C4-2B (cell line): Measurements from ENCODE around the gene TRIM64.
"Not testable (repeated sequence)": the region's sequence is repeated elsewhere in the genome, so short reads cannot be mapped to it uniquely, and the experiment has no call there.

Source experiments
- H3K27ac ChIP-seq: fragments of 450-650 bp; 2 replicates; pipeline ENCODE4 v1.5.1; 2017
- CTCF ChIP-seq: fragments of 450-650 bp; conservative IDR thresholded peaks from 2 replicates; pipeline ENCODE4 v1.5.1; 2017; ENCODE audit warnings: mild to moderate bottlenecking
- ZFX ChIP-seq: fragments of 450-650 bp; IDR thresholded peaks from 2 replicates; pipeline ENCODE4 v1.6.1; 2017

The TRIM64 gene

GRCh38 chr11:89965737-89966136 lies at the start of gene TRIM64:
Gene TRIM64 (plus strand): TSS chr11:89966037. CDS start chr11:89968504, 2,467 bp downstream.
- not testable (repeated sequence) for H3K27ac ChIP-seq

- TF ChIP-seq CTCF (no peak), ZFX (no peak)
- H3K27ac ChIP-seq, result no peak within 1 kb of the TSS
These were observed 43.6 kb upstream of the TRIM64 start, which contains the start of gene TRIM49D1 for GRCh38 chr11:89922195-89922660. Gene TRIM49D1 (minus strand): TSS chr11:89922245. CDS start chr11:89917710, 4,535 bp downstream.

GRCh38 chr11:89923764-89924163 lies 42.1 kb upstream of the TRIM64 start, which contains the start of gene TRIM49D2:
Gene TRIM49D2 (plus strand): TSS chr11:89924064. CDS start chr11:89926762, 2,698 bp downstream.
- not testable (repeated sequence) for H3K27ac ChIP-seq

GRCh38 chr11:89960833-89961232 lies 5.0 kb upstream of the TRIM64 start:
- not testable (repeated sequence) for H3K27ac ChIP-seq
